IPS DF 6.9 (cell line): ENCODE measurements around the gene CPEB3.
"Not testable (repeated sequence)": the region's sequence is repeated elsewhere in the genome, so short reads cannot be mapped to it uniquely, and the experiment has no call there.

Source experiments
- DNase-seq: peaks from one replicate; pipeline ENCODE4 v3.0.0-alpha.2; 2013; ENCODE audit warnings: low read depth, low spot score
- H3K27ac ChIP-seq: one replicate; pipeline ENCODE4 v1.5.1; 2013; ENCODE audit warnings: low read length, control low read depth
- H3K27me3 ChIP-seq: 2 replicates; pipeline ENCODE4 v1.6.1; 2013; ENCODE audit warnings: mild to moderate bottlenecking, low read length; ENCODE audit not compliant: control insufficient read depth, insufficient read depth
- H3K36me3 ChIP-seq: 2 replicates; pipeline ENCODE4 v1.6.1; 2013; ENCODE audit warnings: low read length; ENCODE audit not compliant: control insufficient read depth, insufficient read depth
- H3K4me1 ChIP-seq: 2 replicates; pipeline ENCODE4 v1.6.1; 2013; ENCODE audit warnings: low read length; ENCODE audit not compliant: control insufficient read depth, insufficient read depth
- H3K4me3 ChIP-seq: 2 replicates; pipeline ENCODE4 v1.5.1; 2013; ENCODE audit warnings: mild to moderate bottlenecking, low read length
- H3K9me3 ChIP-seq: 2 replicates; pipeline ENCODE4 v1.6.1; 2013; ENCODE audit warnings: low read length, inconsistent platforms; ENCODE audit not compliant: control insufficient read depth, insufficient read depth
- WGBS: extraction: QIAGEN DNeasy Blood & Tissue Kit; methylation state at CpG from one replicate; pipeline ENCODE4 v1.1.7; 2013; ENCODE audit warnings: mixed read lengths, missing lambda C conversion rate; ENCODE audit not compliant: insufficient read length, insufficient coverage; 5-methylcytosine and 5-hydroxymethylcytosine counted together

CPEB3 gene

DNA sequence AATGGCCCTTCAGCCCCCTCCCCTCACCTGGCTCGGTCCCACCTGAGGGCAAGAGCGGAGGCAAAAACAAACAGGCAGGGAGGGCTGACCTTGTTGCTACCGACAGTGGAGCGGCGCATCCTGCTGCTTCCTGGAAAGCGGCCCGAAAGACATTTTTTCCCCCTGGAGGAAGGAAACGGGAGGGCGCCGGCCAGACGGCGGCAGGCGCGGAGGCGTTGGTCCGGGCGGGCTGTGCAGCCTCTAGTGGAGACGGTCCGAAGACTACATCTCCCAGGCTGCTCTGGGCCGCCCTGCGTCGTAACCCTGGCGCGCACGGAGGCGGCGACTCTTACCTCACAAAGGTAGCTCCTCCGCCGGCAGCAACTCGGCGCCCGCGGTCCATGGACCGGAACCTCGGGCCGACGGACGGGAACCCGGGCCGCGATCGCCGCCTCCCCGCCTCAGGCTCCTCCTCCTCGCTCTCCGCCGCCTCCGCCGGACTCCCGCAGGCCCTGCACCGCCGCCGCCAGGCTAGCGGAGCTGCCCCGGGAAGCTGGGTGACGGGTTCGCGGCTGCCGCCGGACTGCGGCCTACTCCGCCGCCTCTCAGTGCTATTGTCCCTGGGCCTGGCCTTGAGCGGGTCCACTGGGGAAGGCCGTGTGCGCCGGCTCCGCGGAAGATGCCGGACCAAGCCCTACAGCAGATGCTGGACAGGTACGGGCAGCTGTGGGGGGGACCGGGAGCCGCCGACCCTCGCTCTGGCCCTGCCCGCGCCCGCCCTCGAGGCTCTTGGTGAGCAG is at the start of gene CPEB3, which contains the start of gene MARCHF5:
CPEB3 (minus strand) TSS at position 242 of the 779 bp plus-strand sequence. CDS start 50,728 bp downstream, outside the sequence.
MARCHF5 (plus strand) TSS at position 331 of the 779 bp plus-strand sequence; CDS start at position 659, 328 bp downstream.
- Histone ChIP-seq H3K4me3 (peak within 1 kb of the TSS; percentile 90), H3K9me3 (no peaks in the 10 kb centered on the region), H3K4me1 (no peaks in the 10 kb centered on the region), H3K27me3 (no peaks in the 10 kb centered on the region), H3K27ac (no peak within 1 kb of the TSS), H3K36me3 (no peaks in the 10 kb centered on the region)
- peak; percentile 82 for DNase-seq
- WGBS: no CpG with 5 or more reads among the region's 79 CpGs

DNA sequence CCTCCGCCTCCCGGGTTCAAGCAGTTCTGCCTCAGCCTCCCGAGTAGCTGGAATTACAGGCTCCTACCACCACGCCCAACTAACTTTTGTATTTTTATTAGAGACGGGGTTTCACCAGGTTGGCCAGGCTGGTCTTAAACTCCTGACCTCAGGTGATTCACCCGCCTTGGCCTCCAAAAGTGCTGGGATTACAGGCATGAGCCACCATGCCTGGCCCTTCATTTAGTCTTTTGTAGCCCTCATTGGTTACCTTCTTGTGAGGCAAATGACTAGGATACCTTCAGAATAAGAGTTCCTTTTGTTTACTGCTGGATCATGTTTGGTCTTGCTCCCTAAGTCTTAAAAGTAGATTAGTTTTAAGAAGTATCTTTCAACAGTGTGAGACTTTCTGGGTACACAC is 39.0 kb upstream of the CPEB3 start:
- not testable (repeated sequence) for H3K36me3 ChIP-seq, H3K27me3 ChIP-seq, H3K9me3 ChIP-seq, H3K4me3 ChIP-seq, DNase-seq, H3K27ac ChIP-seq, H3K4me1 ChIP-seq
- no CpG with 5 or more reads among the region's 6 CpGs for WGBS

DNA sequence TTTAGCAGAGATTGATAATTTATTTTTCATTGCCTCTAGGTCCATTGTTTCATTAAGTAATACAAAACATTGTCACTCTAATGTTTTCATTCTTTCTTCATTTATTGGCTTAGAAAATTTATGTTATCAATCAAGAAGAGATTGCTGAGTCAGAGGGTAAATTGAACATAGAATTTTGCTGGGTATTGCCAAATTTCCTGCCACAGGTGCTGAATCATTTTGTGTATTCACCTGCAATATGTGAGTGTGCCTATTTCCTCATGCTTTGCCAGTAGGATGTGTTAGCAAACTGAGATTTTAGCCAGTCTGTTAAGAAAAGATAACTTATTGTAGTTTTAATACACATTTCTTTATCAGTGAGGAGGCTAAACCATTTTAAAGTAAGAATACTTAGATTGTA is 38.1 kb upstream of the CPEB3 start:
- Histone ChIP-seq H3K4me3 (no peak overlapping the region), H3K36me3 (no peaks in the 10 kb centered on the region), H3K27ac (no peak overlapping the region), H3K4me1 (no peaks in the 10 kb centered on the region; the same call in 1 of the 2 replicates), H3K9me3 (no peaks in the 10 kb centered on the region), H3K27me3 (no peaks in the 10 kb centered on the region)
- DNase-seq: no peak

DNA sequence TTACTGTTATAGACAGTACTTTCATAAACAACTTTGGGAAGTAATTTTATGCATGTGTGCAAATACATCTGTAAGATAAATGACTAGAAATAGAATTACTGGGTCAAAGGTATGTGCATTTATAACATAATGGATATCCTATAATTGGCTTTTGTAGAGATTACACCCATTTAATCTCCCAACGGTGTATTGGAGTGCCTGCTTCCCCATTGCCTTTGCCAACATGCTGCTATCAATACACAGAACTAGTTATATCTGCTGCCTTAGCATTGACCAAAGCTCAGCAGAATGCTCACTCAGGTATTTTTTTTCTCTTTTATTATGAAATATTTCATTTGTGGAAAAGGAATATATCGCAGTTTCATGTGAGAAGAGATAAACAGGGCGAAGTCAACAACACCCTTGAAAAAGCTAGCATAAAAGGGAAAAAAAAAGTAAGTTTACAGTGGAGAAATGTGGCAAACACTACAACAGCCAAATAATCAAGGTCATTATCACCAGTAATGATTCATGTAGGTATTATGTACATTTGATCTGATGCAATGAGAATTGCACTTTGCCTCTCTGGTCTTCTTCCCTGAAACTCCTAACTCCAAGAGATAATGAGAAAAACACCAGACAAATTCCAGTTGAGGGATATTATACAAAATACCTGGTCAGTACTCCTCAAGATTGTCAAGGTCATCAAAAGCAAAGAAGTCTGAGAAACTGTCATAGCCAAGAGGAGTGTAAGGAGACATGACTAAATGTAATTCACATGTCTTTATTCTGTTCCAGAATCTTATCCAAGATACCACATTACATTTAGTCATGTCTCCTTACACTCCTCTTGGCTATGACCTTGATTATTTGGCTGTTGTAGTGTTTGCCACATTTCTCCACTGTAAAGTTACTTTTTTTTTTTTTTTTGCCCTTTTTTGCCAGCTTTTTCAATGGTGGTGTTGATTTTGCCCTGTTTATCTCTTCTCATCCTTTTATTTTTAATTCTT is 36.9 kb upstream of the CPEB3 start:
- no peak for DNase-seq
- Histone ChIP-seq H3K27ac (no peak overlapping the region), H3K4me3 (no peak overlapping the region), H3K4me1 (no peaks in the 10 kb centered on the region; the same call in 1 of the 2 replicates), H3K36me3 (no peaks in the 10 kb centered on the region), H3K9me3 (no peaks in the 10 kb centered on the region), H3K27me3 (no peaks in the 10 kb centered on the region)
- WGBS: no CpG with 5 or more reads among the region's 3 CpGs

DNA sequence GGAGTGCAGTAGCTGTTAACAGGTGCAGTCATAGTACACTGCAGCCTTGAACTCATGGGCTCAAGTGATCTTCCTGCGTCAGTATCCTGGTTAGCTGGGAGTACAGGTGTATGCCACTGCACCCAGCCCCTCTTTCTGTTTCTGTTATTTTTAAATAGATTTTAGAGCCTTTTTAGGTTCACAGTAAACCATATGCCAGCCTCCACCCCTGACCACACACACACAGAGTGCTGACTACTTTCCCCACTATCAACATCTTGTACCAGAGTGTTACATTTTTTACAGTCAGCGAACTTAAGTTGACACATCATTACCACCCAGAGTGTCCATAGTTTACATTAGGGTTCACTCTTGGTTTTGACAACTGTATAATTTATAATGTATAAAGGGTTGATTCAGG is 32.2 kb upstream of the CPEB3 start:
- no peaks in the 10 kb centered on the region for H3K9me3 ChIP-seq
- no peaks in the 10 kb centered on the region for H3K27me3 ChIP-seq
- no CpG with 5 or more reads among the region's 2 CpGs for WGBS
- DNase-seq: no peak
- H3K36me3 ChIP-seq: no peaks in the 10 kb centered on the region
- H3K4me1 ChIP-seq: no peaks in the 10 kb centered on the region
- no peak overlapping the region for H3K4me3 ChIP-seq
- H3K27ac ChIP-seq: no peak overlapping the region

DNA sequence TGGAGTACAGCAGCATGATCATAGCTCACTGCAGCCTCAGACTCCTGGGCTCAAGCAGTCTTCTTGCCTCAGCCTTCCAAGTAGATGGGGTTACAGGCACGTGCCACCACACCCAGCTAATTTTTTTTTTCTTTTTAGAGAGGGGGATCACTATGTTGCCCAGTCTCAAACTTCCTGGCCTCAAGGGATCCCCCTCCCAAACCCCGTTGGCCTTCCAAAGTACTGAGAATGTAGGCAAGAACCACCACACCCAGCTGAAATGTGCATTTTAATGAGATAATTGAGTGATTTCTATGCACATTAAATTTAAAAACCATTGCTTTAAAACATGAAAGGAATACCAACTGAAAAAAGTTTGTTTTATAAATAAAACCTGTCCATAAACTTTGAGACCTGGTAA is 25.7 kb upstream of the CPEB3 start:
- Histone ChIP-seq H3K9me3 (no peaks in the 10 kb centered on the region), H3K27me3 (no peaks in the 10 kb centered on the region), H3K27ac (no peak overlapping the region), H3K4me1 (no peaks in the 10 kb centered on the region), H3K36me3 (no peaks in the 10 kb centered on the region), H3K4me3 (no peak overlapping the region)
- DNase-seq: no peak
- no CpG with 5 or more reads among the region's 2 CpGs for WGBS

DNA sequence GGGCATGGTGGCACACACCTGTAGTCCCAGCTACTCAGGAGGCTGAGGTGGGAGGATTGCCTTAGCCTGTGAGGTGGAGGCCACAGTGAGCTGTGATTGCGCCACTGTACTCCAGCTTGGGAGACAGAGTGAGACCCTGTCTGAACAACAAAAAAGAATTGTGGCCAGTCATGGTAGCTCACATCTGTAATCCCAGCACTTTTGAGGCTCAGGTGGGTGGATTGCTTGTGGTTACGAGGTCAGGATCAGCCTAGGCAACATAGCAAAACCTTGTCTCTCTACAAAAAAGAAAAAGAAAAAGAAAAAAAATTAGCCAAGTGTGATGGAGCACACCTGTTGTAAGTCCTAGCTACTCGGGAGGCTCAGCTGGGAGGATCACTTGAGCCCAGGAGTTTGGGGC is 22.9 kb upstream of the CPEB3 start:
- no peak for DNase-seq
- Histone ChIP-seq H3K27me3 (no peaks in the 10 kb centered on the region), H3K4me3 (no peak overlapping the region), H3K9me3 (no peaks in the 10 kb centered on the region), H3K36me3 (no peaks in the 10 kb centered on the region; the same call in 1 of the 2 replicates), H3K27ac (no peak overlapping the region), H3K4me1 (no peaks in the 10 kb centered on the region)
- WGBS: no CpG with 5 or more reads among the region's 3 CpGs

DNA sequence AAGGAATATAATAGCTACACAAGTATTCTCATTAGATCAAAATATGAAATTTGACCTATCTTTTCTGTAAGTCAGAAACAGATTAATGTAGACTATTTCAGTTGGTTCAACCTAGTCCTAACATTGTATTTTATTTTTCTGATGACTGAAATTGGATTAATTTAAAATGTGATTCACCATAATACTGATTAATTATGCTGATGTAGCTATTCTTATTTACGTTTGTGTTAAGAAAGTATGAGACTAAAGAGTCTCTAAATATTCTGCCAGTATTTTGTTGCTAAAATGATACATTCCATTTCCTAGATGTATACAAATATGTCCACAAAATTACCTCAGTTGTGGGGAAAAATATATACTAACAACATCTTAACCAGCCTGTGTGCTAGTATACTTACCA is 18.4 kb upstream of the CPEB3 start:
- no peaks in the 10 kb centered on the region for H3K27me3 ChIP-seq
- no CpG with 5 or more reads among the region's 1 CpG for WGBS
- no peak overlapping the region for H3K4me3 ChIP-seq
- no peaks in the 10 kb centered on the region; the same call in 1 of the 2 replicates for H3K36me3 ChIP-seq
- H3K4me1 ChIP-seq: no peaks in the 10 kb centered on the region; the same call in 1 of the 2 replicates
- H3K9me3 ChIP-seq: no peaks in the 10 kb centered on the region
- no peak overlapping the region for H3K27ac ChIP-seq
- no peak for DNase-seq

DNA sequence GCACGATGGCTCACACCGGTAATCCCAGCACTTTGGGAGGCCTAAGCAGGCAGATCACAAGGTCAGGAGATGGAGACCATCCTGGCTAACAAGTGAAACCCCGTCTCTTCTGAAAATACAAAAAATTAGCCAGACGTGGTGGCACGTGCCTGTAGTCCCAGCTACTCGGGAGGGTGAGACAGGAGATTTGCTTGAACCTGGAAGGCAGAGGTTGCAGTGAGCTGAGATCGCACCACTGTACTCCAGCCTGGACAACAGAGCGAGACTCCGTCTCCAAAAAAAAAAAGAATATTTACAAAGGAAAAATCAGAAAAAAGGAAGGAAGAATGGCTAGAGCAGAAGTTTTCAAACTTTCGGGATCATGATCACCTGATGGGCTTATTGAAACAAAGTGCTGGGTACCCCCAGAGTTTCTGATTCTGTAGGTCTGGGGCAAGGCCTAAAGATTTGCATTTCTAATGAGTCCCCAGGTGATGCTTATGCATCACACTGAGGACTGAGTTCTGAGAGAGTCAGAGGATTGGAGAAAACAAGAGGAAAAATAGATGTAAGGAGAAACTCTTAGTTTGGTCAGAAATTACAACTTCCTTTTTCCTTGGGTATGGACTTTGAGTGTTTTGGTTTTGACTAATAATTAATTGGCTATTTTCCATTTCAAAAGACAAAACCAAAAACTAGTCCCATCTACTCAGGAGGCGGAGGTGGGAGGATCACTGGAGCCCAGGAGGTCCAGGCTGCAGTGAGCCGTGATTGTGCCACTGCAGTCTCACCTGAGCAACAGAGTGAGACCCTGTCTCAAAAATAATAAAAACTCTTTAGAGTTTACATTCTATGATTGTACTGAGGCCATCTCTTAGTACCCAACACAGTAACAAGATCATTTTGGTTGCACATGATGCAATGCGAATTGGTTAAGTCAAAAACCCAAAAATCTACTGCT is 14.5 kb upstream of the CPEB3 start:
- Histone ChIP-seq H3K4me3 (no peak overlapping the region), H3K27me3 (no peaks in the 10 kb centered on the region), H3K36me3 (no peaks in the 10 kb centered on the region), H3K27ac (peak overlapping the region; percentile 95), H3K9me3 (no peaks in the 10 kb centered on the region), H3K4me1 (no peaks in the 10 kb centered on the region; the same call in 1 of the 2 replicates)
- no peak for DNase-seq
- WGBS: no CpG with 5 or more reads among the region's 13 CpGs
